ENCODE measurements around the gene CHRD.

Gene CHRD

GRCh38 chr3:184409331-184409926 lies 29.6 kb downstream of the CHRD start:
- no peaks in the 10 kb centered on the region for H3K9me3 Mint-ChIP-seq
- no peak for TF ChIP-seq CTCF (IDR thresholded peaks at IDR 0.05; ENCODE audit: unreplicated experiment in 3 of 3)
- H3K27me3 Mint-ChIP-seq (ENCODE audit: low read depth), result peaks cover 11% of the 10 kb centered on the region
- no peak overlapping the region for H3K4me3 Mint-ChIP-seq
- H3K4me1 Mint-ChIP-seq, result no peaks in the 10 kb centered on the region
- H3K27ac Mint-ChIP-seq, result no peak overlapping the region
- no peaks in the 10 kb centered on the region for H3K36me3 Mint-ChIP-seq (ENCODE audit: low read depth)

- no peak overlapping the region for H3K27ac Mint-ChIP-seq
- TF ChIP-seq CTCF (IDR thresholded peaks at IDR 0.05; ENCODE audit: unreplicated experiment in 3 of 3), result no peak
These were observed 30.2 kb downstream of the CHRD start for GRCh38 chr3:184409946-184410500.

GRCh38 chr3:184414418-184415202 lies 34.8 kb downstream of the CHRD start:
- H3K27ac Mint-ChIP-seq, result no peak overlapping the region
- no peak for TF ChIP-seq CTCF (IDR thresholded peaks at IDR 0.05; ENCODE audit: unreplicated experiment in 3 of 3)
- peaks cover 11% of the 10 kb centered on the region for H3K4me1 Mint-ChIP-seq
- H3K4me3 Mint-ChIP-seq, result no peak overlapping the region
- peaks cover 9% of the 10 kb centered on the region for H3K27me3 Mint-ChIP-seq (ENCODE audit: low read depth)
- no peaks in the 10 kb centered on the region for H3K36me3 Mint-ChIP-seq (ENCODE audit: low read depth)
- H3K9me3 Mint-ChIP-seq, result no peaks in the 10 kb centered on the region

More at GRCh38 chr3:184409946-184410500, 30.2 kb downstream of the CHRD start:
- H3K36me3 Mint-ChIP-seq (ENCODE audit: low read depth), result no peaks in the 10 kb centered on the region
- no peak overlapping the region for H3K4me3 Mint-ChIP-seq
- H3K4me1 Mint-ChIP-seq, result no peaks in the 10 kb centered on the region
- H3K9me3 Mint-ChIP-seq, result no peaks in the 10 kb centered on the region
- H3K27me3 Mint-ChIP-seq (ENCODE audit: low read depth), result peaks cover 10% of the 10 kb centered on the region

GRCh38 chr3:184415203-184415490 lies 35.3 kb downstream of the CHRD start:
- Mint-ChIP-seq H3K4me1 (peaks cover 11% of the 10 kb centered on the region), H3K27me3 (ENCODE audit: low read depth) (peaks cover 8% of the 10 kb centered on the region), H3K9me3 (no peaks in the 10 kb centered on the region), H3K36me3 (ENCODE audit: low read depth) (no peaks in the 10 kb centered on the region), H3K27ac (no peak overlapping the region), H3K4me3 (no peak overlapping the region)
- no peak for TF ChIP-seq CTCF (IDR thresholded peaks at IDR 0.05; ENCODE audit: unreplicated experiment in 3 of 3)

GRCh38 chr3:184417619-184418327 lies 37.9 kb downstream of the CHRD start:
- Mint-ChIP-seq H3K27me3 (ENCODE audit: low read depth) (peaks cover 8% of the 10 kb centered on the region), H3K36me3 (ENCODE audit: low read depth) (no peaks in the 10 kb centered on the region), H3K27ac (no peak overlapping the region), H3K9me3 (peaks cover 2% of the 10 kb centered on the region), H3K4me1 (peaks cover 11% of the 10 kb centered on the region), H3K4me3 (no peak overlapping the region)
- peak; percentile 61 to 68 (median 67) for TF ChIP-seq CTCF (IDR thresholded peaks at IDR 0.05; ENCODE audit: unreplicated experiment in 3 of 3)

Measured in nephron (organoid).